COLO668 (cell line): Measurements from ENCODE around the gene HIBADH.
A peak's percentile ranks its signal among the peaks of the same experiment; 100 is the strongest.
"Not testable (repeated sequence)": the region's sequence is repeated elsewhere in the genome, so short reads cannot be mapped to it uniquely, and the experiment has no call there.

ENCODE experiments used
- DNase-seq: peaks from one replicate; lab custom pipeline; 2025; ENCODE audit not compliant: unreplicated experiment; lab: John Stamatoyannopoulos, UW

The HIBADH gene

DNA sequence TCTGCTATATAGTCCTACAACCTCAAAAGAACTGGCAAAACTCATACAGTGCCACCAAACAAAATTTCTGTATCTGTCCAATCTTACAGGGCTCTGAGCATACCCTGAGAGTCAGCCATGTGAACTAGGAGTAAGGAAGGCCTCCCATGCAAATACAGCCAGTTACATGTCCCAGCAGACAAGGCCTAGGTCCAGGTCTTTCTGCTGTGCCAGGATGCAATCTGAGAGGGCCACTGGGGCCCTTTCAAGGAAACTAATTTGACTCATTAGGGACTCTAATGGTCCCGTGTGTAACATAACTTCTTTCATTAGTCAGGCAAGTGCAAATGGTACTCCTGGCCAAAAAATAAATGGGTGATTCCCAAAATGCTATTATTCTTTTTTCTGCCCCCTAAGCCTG is 17.9 kb upstream of the HIBADH start:
- DNase-seq, result no peak

DNA sequence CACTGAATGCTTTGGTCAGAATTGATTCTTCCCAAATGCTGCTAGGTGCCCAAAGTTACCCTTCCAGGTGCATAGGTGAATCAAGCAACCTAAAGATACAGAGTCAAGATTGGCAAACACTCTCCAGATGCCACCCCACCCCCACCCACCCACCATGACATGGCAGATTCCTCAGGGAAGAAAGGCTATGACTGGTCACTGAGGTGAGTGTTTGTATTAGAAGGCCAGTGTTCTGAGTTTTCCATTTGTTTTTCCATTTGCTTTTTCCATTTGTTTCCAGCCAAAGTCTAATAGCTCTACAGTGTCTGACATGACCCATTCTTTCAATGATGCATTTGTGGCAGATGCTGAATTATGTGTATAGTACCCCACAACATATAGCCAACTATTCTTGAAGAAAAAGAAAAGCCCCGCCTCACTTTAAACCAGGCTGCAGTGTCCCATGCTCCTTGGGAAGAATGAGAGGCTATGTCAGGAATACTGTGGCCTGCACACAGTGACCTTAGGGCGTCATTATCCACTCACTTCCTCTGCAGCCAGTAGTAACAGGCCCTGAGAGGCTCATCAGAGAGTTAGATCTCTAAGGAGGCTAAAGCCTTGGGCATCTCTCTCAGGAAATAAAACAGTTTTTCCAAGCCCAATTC is 16.1 kb upstream of the HIBADH start:
- DNase-seq, result no peak

DNA sequence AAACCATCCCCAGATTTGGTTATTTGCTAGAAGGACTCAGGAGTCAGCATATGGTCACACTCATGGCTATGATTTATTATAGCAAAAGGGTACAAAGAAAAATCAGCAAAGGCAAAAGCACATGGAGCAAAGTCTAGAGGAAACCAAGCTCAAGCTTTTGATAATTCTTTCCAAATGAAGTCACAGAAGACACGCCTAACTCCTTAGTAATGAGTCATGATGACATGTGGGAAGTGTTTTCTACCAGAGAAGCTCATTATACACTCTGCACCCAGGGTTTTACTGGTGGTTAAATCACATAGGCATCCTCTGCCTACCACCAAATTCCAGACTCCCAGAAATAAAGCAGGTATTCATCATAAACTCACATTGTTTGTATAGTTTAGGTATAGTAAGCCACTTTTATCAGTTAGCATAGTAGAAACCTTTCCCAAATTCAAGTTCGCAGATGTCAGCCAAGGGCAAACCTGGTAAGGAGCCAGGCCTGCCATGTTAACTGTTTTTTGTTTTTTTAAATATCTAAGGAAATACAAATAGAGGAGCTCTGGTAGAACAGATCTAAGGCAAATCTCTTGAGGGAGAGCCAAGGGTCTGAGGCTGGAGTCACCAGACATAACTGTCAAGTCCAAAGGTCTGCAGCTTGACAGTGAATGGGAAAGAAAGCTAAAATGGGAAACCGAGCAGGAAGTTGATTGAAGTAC is 15.4 kb upstream of the HIBADH start:
- DNase-seq, result no peak

GRCh38 chr7:27674126-27674525 is 11.4 kb upstream of the HIBADH start:
- not testable (repeated sequence) for DNase-seq

GRCh38 chr7:27671675-27672074 is 9.0 kb upstream of the HIBADH start:
- DNase-seq, result no peak

DNA sequence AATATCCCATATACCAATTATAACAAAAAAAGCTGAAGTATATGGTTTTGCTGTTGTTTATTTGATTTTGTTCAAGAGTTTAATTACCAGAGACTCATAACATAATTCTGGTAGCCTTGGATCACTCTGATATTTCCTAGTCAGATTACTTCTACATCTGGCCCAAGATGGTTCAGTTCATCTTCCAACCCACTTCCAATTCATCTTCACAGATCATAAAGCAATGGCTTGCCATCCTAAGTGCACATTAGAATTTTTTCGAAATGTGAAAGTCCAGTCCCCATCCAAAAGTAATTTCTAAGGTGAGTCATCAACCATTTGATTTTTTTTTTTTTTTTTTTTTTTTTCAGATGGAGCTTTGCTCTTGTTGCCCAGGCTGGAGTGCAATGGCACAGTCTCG is 8.0 kb upstream of the HIBADH start:
- no peak for DNase-seq

GRCh38 chr7:27670177-27670576 is 7.5 kb upstream of the HIBADH start:
- no peak for DNase-seq

DNA sequence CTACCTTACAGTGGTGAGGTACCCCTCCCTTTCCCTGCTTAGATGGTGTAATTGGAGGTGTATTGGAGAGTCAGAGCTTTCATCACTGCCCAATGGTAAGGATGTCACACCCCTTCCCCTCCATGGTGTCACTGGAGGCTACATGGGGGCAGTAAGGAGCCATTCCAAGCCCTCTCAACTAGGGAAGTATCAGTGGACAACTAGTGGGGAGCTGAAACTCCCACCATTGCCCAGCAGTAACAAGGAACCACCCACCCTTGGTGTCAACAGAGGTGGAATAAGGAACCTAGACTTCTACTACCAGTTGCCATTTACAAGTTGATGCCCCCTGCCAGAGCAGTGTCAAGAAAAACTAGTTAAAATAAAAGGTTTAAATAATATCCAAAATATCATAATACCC is 2.8 kb upstream of the HIBADH start:
- no peak for DNase-seq

DNA sequence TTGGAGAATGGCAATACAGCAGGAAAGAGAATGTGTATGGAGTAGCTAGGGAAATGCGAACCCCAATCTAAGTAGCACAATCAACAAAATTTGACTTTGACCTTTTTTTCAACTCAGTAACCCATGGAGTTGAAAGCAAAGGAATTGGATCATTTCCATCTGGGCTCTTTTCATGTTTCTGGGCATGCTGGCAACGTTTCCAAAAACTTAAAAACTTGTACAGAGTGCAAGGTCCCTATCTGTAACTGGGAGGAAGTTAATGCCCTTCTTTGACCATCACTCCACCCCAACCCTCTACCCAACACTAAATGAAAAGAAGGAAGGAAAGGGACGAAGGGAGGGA is 1.3 kb upstream of the HIBADH start:
- no peak for DNase-seq

DNA sequence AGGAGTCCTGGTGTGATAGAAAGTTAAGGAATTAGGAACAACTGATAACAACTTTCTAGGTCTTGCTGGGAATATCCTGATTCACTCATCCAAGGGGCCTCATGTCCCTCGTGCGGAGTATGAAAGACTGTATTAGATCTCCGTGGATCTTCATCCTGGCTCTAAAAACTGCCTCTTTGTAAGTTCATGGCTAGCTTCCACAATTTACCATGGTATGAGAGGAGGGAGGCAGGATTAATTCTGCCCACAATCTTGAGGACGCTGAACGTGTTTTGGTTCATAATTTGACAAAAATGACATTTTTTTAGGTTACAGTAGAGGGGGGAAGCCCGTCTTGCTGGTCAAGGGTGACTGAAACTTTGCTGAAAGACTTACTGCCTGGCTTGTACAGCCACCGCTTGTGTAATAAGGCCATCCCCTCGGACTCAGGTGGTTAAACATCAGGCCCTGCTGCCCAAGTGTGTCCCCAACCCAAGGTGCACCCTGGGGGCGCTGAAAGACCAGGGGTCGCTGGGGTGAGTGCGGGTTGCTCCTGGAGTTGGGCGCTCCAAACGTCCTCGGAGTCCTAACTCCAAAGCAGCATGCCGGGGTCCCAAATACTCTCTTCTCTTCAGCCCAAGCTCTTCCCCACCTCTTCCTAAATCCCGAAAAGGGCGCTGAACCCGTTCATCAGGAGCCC is 733 bp downstream of the HIBADH start:
- peak; percentile 71 for DNase-seq

DNA sequence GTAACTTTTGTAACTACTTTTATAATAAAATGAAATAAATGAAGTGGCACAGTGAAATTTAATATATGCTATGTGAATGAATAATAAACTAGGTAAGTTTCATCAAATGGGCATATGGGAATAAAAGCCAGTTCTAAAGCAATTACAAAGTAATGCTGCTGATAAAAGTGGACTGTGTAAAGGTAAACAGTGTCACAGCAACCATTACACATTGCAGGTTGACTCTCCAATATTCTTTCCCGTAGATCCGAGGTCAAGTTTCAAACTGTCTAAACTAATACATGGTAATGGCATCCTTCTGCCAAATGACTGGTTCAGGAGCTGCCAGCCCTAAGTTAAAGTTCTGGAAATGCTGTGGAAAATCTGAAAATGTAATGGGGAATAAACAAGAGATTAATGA is 6.0 kb downstream of the HIBADH start:
- DNase-seq, result no peak

DNA sequence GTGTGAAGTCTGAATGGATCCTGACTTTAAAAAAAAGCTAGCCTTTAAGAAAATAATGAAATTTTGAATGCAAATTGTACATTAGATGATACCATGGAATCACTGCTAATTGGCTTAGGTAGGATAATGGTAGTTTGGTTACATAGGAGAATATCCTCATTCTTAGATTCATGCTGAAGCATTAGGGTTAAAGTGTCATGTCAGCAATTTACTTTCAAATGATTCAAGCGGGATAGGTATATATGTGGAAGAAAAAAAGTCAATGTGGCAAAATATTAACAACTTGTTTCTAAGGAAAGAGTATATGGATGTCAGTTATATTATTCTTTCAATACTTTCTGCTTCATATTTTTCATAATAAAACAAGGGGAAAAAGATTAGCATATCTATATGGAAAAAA is 7.5 kb downstream of the HIBADH start:
- DNase-seq, result no peak

DNA sequence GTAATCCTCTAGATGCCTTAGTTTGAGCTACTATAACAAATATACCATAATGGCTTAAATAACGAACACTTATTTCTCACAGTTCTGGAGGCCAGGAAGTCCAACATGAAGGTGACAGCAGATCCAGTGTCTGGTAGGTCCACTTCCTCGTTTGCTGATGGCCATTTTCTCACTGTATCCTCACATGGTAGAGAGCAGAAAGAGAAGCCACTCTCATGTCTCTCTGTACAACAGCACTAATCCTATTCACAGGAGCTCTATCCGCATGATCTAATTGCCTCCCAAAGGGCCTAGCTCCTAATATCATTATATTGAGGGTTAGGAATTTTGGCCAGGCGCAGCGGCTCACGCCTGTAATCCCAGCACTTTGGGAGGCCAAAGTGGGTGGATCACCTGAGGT is 10.2 kb downstream of the HIBADH start:
- DNase-seq, result no peak

DNA sequence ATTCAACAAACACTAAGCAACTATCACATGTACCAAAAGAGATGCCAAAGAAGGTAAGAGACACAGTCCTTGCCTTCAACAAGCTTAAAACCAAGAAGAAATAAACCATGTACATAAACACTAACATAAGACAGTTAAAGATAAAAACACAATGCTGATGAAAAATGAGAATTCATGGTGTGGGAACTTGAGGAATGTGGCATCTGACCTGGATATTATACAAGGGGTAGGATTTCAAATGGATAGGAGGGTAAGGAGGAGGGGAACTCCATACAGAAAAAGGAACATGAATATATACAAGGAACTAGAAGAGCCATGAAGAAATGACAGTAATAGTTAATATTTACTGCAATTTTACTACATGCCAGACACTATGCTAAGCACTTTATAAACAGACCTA is 11.0 kb downstream of the HIBADH start:
- DNase-seq, result no peak

- no peak for DNase-seq
Observed at GRCh38 chr7:27650283-27650682, 12.4 kb downstream of the HIBADH start.

DNA sequence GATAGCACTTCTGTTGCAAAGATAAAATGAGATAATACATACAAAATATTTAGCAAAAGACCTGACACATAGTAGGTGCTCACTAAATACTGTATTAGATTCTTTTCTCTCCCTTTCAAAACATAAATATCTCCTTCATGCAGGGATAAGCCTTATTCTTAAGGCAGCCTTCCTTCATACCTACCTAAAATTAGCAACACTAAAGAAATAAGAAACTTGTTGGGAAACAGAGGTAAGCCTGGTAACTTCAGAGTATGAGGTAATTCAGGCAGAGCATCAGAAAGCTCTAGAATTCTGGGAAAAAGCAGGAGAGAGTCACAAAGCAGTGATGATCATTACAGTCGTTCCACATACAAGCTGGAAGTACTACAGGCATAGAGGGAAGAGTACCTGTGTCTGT is 15.2 kb downstream of the HIBADH start:
- DNase-seq, result no peak

- DNase-seq, result no peak
Observed at GRCh38 chr7:27647046-27647445, 15.6 kb downstream of the HIBADH start.

- DNase-seq, result no peak
Observed at GRCh38 chr7:27642271-27642670, 20.4 kb downstream of the HIBADH start.

- no peak for DNase-seq
Observed at GRCh38 chr7:27641581-27642230, 21.0 kb downstream of the HIBADH start.

- DNase-seq, result no peak
Observed at GRCh38 chr7:27640884-27641574, 21.7 kb downstream of the HIBADH start.

GRCh38 chr7:27639851-27640250 is 22.8 kb downstream of the HIBADH start:
- no peak for DNase-seq
